DND-41 (cell line): ENCODE measurements around the gene TCF7L2.

Experiments
- ATAC-seq: fragments of 200-7000 bp; cut with Tn5 transposase; 3 replicates; pipeline ENCODE4 v1.9.1; 2021; ENCODE audit warnings: low read depth; ENCODE audit not compliant: insufficient read depth
- DNase-seq: peaks from one replicate; pipeline ENCODE4 v3.0.0-alpha.2; 2020
- H2AFZ ChIP-seq: 2 replicates; pipeline ENCODE4 v1.6.0; 2012; ENCODE audit warnings: low read depth, low read length
- H3K27ac ChIP-seq: 2 replicates; pipeline ENCODE4 v1.5.1; 2012; ENCODE audit warnings: low read length, inconsistent platforms
- H3K27me3 ChIP-seq: fragments of 200-600 bp; sonication (generic); 2 replicates; pipeline ENCODE4 v1.6.0; 2012; ENCODE audit warnings: low read length, mild to moderate bottlenecking, inconsistent platforms; ENCODE audit not compliant: insufficient read depth, poor library complexity
- H3K36me3 ChIP-seq: 2 replicates; pipeline ENCODE4 v1.5.1; 2012; ENCODE audit warnings: low read length, inconsistent platforms; ENCODE audit not compliant: insufficient read depth
- H3K4me1 ChIP-seq: 2 replicates; pipeline ENCODE4 v1.5.1; 2012; ENCODE audit warnings: mild to moderate bottlenecking, low read length; ENCODE audit not compliant: insufficient read depth
- H3K4me2 ChIP-seq: 2 replicates; pipeline ENCODE4 v1.6.0; 2012; ENCODE audit warnings: mild to moderate bottlenecking, moderate library complexity, low read length, inconsistent platforms; ENCODE audit not compliant: insufficient read depth
- H3K4me3 ChIP-seq, 2 experiments: fragments of 200-600 bp in 1 of 2; shearing (Covaris generic) in 1 of 2; 2 replicates each; pipeline ENCODE4 v1.5.1; 2012 to 2016; ENCODE audit warnings: inconsistent platforms in 2 of 2, low read length in 2 of 2, mild to moderate bottlenecking in 2 of 2, low read depth in 1 of 2, moderate library complexity in 1 of 2
- H3K79me2 ChIP-seq: 2 replicates; pipeline ENCODE4 v1.6.0; 2012; ENCODE audit warnings: low read length, inconsistent platforms; ENCODE audit not compliant: insufficient read depth
- H3K9ac ChIP-seq: 2 replicates; pipeline ENCODE4 v1.6.0; 2012; ENCODE audit warnings: low read depth, mild to moderate bottlenecking, inconsistent platforms, low read length, moderate library complexity
- H3K9me3 ChIP-seq: 2 replicates; pipeline ENCODE4 v1.5.1; 2012; ENCODE audit warnings: low read length, moderate library complexity, mild to moderate bottlenecking, inconsistent platforms; ENCODE audit not compliant: insufficient read depth, severe bottlenecking
- H4K20me1 ChIP-seq: 2 replicates; pipeline ENCODE4 v1.6.0; 2012; ENCODE audit warnings: low read length; ENCODE audit not compliant: insufficient read depth
- CTCF ChIP-seq: IDR thresholded peaks from 2 replicates; pipeline ENCODE4 v1.5.1; 2012; ENCODE audit warnings: borderline replicate concordance, low read length, moderate library complexity, mild to moderate bottlenecking; ENCODE audit not compliant: poor library complexity, severe bottlenecking; ENCODE audit errors: extremely low read depth
- EZH2 ChIP-seq: IDR thresholded peaks from 3 replicates; pipeline ENCODE4 v1.6.1; 2012; ENCODE audit warnings: borderline replicate concordance, low read depth, mild to moderate bottlenecking, moderate library complexity, low read length, inconsistent platforms; ENCODE audit not compliant: severe bottlenecking

TCF7L2 gene

DNA sequence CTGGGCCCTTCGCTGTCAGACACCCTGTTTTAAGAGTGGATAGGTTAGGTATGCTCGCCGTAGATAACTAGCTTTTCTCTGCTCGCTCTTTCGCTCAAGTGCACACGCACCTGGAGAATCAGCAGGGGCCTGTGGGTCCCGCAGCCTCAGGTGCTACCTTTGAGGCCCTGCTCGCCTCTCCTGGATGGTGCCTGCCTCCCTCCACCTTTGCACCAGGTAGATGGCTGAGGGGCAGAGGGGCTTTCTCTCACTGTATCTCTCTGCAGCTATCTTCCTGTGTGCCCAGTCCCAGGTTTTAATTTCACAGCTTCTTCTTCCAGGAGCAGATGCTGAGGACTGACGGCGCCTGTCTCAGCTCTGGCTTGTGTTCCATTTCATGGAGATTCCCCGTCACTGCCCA, 227.9 kb downstream of the TCF7L2 start:
- H3K4me3 ChIP-seq: no peak overlapping the region
- no peaks in the 10 kb centered on the region for H3K27me3 ChIP-seq
- no peaks in the 10 kb centered on the region for H3K9me3 ChIP-seq
- no peak overlapping the region for H3K27ac ChIP-seq
- H2AFZ ChIP-seq: no peak overlapping the region
- H3K4me2 ChIP-seq: no peak overlapping the region
- no peak for DNase-seq
- no peaks in the 10 kb centered on the region for H3K4me1 ChIP-seq
- H3K79me2 ChIP-seq: no peaks in the 10 kb centered on the region
- no peak for TF ChIP-seq CTCF
- TF ChIP-seq EZH2: no peak
- no peak overlapping the region for H3K9ac ChIP-seq
- no peak for ATAC-seq
- no peaks in the 10 kb centered on the region for H3K36me3 ChIP-seq
- no peaks in the 10 kb centered on the region for H4K20me1 ChIP-seq

DNA sequence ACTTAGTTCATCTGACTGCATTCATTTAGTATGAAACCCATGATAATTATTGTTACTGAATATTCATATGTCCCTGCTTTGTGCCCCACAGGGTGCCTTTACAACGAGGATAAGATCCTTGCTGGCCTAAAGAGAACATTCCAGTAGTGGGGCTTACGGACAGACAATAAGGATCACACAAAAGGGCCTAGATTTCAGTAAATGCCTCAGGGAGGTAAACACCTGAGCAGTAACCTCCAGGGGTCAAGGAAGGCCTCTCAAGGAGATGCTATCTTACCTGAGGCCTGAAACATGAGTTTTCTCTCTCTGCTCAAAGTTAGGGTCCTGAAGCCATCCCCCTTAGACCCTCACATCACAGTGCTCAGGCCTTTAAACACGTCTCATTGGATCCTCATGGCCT, 228.7 kb downstream of the TCF7L2 start:
- no peak overlapping the region for H3K9ac ChIP-seq
- no peaks in the 10 kb centered on the region for H4K20me1 ChIP-seq
- H3K4me3 ChIP-seq: no peak overlapping the region
- no peak overlapping the region for H2AFZ ChIP-seq
- H3K4me1 ChIP-seq: no peaks in the 10 kb centered on the region
- no peaks in the 10 kb centered on the region for H3K36me3 ChIP-seq
- H3K27me3 ChIP-seq: no peaks in the 10 kb centered on the region
- ATAC-seq (no peak), DNase-seq (no peak)
- no peak for TF ChIP-seq CTCF
- TF ChIP-seq EZH2: no peak
- H3K79me2 ChIP-seq: no peaks in the 10 kb centered on the region
- no peak overlapping the region for H3K27ac ChIP-seq
- H3K4me2 ChIP-seq: no peak overlapping the region
- no peaks in the 10 kb centered on the region for H3K9me3 ChIP-seq

DNA sequence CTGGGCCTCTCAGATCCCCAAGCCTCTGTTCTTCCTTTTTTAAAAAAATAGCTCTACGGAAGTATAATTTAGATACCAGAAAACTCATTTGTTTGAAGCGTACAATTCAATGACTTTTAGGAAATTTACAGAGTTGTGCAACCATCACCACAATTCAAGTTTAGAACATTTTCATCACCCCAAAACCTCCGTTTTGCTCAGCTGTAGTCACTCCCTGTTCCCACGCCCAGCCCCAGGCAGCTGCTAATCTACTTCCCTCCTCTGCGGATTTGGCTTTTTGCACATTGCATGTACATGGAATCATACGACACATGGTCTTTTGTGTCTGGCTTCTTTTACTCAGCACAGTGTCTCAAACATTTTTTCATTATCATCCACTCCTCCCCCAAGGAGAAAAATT, 229.2 kb downstream of the TCF7L2 start:
- TF ChIP-seq EZH2: no peak
- no peak for TF ChIP-seq CTCF
- Histone ChIP-seq H3K9me3 (no peaks in the 10 kb centered on the region), H3K79me2 (no peaks in the 10 kb centered on the region), H3K4me2 (no peak overlapping the region), H3K27ac (no peak overlapping the region), H4K20me1 (no peaks in the 10 kb centered on the region), H3K27me3 (no peaks in the 10 kb centered on the region), H3K36me3 (no peaks in the 10 kb centered on the region), H3K9ac (no peak overlapping the region), H3K4me3 (no peak overlapping the region), H2AFZ (no peak overlapping the region), H3K4me1 (no peaks in the 10 kb centered on the region)
- DNase-seq (no peak), ATAC-seq (no peak)

- Histone ChIP-seq H3K27me3 (no peaks in the 10 kb centered on the region), H3K36me3 (no peaks in the 10 kb centered on the region), H3K9ac (no peak overlapping the region), H3K4me2 (no peak overlapping the region), H3K4me1 (no peaks in the 10 kb centered on the region), H3K9me3 (no peaks in the 10 kb centered on the region), H3K4me3 (no peak overlapping the region), H2AFZ (no peak overlapping the region), H3K27ac (no peak overlapping the region), H4K20me1 (no peaks in the 10 kb centered on the region), H3K79me2 (no peaks in the 10 kb centered on the region)
- ATAC-seq (no peak), DNase-seq (no peak)
- TF ChIP-seq CTCF (no peak), EZH2 (no peak)
Observed at GRCh38 chr10:113179966-113180365, 229.9 kb downstream of the TCF7L2 start.
